HK-2 (cell line): ENCODE results near the gene VPS13C.

Experiments
- DNase-seq: peaks from one replicate; pipeline ENCODE4 v3.0.0-alpha.2; 2018; ENCODE audit not compliant: unreplicated experiment

Gene VPS13C

DNA sequence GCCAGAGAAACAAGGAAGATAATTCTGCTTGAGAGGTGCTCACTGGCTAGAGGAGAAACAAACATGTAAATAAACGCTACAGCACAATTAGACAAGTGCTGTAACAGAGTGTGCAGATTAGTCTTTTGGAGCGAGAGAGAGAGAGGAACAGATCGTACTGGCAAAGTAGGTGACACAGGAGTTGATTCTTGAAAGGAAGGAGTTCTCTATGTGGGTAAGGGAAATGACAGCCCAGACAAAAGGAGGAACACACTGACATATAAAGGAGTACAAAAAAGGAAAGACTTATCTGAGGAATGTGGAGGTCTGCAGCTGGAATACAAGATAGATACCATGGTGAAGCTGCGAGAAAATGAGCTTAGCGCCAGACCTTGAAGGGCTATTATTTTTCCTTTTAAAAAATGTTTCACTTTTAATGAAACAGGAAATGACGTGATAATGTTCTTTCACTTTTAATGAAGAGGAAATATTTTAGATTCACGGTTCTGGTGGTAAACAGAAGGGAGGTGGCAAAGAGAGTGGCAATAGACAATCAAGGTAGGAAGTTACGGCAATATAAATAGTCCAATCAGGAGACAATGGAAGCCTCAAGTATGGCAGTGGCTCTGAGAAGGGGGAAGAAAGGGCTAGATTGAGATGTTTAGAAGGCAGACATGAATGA is 202.9 kb downstream of the VPS13C start:
- no peak for DNase-seq

DNA sequence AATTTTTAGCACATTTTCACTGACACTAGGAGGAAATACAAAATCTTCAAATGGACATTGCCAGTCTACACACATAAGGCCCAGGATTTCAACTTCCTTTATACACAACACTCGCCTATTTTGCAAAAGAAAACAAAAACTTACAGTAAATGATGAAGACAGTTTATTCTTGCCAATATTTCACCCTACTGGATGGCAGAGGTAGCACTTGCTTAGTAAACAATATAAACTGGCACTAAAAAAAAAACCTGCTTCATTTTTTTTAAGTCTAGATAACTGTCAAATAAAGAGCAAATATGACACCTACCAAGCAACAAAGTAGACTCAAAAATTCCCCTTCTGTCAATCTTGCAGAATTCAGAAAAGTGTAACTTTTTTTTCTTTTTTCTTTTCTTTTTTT is 204.0 kb downstream of the VPS13C start:
- no peak for DNase-seq

DNA sequence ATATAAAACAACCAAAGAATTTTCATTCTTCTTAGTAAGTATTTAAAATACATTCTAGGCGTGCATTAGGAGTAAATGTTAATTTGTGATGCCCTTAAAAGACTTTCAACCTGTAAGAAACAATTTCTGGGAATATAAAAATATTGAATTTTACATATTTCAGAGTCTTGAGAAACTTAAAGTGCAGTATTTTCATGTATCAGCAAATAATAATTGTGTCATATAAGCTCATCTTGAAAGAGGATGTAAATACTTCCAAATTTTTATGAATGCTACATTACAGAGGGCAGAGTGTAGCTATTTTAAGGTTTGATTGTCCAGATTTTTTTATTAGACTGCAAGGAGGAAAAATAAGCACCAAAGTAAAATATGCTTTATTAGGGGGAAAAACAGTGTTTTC is 207.1 kb downstream of the VPS13C start:
- DNase-seq: no peak

DNA sequence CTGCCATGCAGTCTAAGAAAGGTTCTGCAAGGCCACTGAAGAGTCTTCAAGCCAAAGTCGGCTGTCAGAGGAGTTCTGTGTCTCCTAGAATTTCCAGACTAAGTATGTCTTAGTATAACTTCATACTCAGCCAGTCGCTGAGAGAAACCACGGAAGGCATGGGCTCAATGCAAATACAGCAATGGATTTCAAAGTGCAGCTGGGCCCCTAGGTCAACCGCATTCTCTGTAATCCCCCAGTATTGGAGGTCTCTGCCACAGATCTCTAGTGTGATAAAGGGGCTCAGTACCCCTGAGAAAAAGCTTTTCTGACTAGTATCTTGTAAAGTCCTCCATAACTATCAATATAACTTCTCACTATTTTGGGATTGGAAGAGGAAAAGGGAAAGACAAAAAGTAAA is 208.3 kb downstream of the VPS13C start:
- no peak for DNase-seq

DNA sequence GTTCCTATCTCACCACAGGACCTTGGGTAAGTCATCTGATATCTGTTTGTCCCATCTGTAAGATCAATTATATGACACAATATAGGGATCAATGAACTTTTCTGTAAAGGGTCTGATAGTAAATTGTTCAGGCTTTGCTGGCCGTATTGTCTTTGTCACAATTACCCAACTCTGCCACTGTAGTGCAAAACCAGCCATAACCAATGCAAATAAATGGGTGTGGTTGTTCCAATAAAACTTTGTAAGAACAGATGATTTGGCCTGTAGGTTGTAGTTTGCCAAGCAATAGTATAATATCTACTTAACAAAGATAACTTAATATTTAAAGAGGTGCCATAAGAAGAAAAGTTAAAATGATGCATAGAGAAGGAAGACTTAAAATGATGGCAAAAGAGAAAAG is 210.8 kb downstream of the VPS13C start:
- no peak for DNase-seq

DNA sequence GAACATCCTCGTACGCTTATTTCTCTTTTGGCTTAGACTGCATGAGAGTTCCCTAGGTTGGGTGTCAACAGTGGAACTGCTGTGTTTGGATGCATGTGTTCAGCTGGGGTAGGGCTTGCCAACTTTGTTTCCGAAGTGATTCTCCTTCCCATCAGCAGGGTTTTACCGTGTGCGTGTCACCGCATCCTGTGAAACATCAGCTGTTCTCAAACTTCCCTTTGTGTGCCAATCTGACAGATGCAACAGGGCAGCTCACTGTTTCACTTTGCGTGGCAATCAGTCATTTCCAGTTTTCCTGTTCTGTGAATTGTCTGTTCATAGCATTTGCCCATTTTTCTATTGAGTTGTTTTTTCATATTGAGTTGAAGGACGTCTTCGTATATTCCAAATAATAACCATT is 218.8 kb downstream of the VPS13C start:
- DNase-seq: no peak

DNA sequence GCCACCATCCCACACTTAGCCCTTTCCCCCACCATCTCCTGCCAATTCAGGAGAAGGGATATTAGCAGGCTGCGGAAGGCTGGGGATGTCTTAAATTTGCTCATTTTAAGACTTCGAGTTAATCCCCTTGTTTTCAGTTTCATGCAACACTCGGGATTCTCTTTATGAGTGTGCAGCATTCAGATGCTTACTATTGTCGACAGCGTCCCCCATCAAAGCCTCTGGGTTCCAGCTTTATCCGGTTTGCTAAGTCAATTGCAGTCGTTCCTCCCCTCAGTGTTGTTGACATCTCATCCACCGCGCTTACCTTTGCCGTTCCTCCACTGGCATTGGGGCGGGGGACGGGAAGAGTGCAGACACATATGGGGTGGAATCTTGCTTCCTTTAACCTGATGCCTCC is 220.2 kb downstream of the VPS13C start:
- DNase-seq: no peak

DNA sequence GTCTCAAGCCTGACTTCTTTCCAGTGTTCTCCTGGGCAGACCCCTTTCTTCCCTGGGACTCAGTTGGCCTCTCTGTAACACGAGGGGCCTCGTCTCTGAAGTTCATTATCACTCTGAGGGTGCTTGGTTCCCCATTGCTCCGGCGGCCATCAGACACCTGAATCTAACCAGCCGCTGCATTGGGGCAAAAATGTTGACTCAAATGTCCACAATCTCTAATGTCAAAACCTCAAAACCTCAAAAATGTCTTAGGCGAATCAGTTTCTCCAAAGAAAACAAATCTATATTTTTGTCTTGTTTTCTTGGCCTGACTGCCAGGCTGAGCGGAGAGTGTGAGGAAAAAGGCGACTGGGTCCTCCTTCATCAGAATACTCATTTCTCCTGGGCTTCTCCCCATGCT is 220.7 kb downstream of the VPS13C start:
- DNase-seq: no peak

DNA sequence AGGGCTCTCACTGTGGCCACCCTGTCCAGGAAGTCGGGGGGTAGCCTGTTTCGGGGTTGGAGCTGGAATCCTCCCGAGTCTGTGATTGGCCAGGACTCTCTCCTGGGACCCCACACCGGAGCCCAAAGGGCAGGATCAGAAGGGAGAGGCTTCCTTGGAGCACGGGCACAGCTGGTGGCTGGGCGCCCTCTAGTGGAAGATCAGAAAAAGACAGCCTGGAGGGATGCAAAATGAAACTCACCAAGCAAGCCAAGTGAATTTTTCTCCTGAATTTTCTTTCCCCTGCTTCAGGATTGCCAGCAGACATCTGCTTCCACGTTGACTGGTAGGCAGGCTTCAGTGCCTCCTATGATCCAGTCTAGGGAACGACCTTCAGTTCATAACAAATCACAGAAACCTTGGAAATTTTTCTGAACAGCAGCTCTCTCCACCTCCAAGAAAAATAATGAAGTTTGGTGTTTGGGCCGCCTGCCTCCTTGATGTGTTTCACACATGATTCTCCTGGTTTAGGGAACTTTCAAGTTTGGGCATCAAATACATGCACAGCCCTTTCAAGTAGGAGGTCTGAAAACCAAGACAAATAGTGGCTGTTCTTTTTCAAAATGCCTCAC is 224.6 kb downstream of the VPS13C start:
- peak; percentile 55 for DNase-seq

DNA sequence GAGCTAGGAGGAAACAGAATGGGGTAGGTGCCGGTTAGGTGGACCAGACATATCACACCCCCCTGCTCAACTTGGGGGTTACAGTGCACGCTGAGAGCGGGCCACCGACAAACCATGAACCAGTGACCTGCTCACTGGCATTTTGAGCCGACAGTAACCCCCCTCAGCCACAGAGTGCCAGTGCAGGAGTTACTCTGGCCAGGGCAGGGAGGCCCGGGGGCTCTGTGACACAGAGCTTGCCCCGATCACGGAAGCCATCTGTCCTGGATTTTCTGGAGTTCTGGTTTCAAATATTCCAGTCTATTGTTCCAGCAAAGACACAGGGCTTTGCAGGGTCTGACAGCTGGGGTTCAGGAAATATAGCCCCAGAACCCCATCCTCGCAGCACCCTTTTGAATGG is 225.2 kb downstream of the VPS13C start:
- no peak for DNase-seq

DNA sequence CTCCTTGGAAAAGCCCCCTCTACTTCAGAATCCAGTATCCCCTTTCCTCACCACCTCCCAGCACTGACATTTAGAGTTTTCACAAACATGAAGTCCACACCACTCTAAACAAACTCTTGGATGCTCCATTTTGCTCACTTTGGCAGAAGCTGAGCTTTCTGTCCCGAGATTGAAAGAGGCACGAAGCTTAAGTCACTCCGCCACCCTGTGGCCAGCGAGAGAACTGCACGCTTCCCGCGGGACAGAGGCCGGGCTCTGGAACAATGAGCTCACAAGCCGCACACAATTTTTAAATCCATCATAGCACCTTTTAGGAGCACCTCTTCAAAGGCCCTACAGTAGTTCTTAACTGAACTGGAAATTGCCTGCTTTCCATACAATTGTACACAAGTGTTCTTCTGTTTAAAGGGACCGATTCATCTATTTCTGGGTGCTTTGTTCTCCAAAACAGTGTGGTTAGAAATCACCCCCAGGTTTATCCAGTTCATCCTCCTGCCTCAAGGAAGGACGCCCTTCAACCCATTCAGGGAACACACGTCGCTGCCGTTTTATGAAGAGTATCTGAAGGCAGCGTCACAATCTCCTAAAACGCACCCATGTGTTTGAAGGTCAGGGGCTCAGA is 226.1 kb downstream of the VPS13C start:
- DNase-seq: peak; percentile 66

DNA sequence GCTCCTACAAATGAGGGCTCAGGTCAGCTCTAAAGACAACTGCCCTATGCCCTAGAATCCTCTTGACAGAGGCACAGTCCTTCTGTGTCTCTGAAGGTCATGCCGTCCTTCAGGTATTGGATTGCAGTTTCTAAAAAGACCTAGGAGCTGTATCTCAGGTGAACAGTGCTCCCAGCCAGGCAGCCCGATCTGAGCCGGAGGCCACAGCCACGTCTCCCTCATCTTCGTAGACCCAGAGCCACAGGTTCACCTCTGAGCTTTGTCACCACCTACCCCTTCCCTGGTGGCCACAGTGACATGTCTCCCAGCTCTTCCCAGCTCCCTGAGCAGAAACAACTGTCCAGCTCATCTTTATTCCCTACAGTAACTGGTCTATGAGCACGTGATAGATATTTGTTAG is 228.0 kb downstream of the VPS13C start:
- DNase-seq: no peak

DNA sequence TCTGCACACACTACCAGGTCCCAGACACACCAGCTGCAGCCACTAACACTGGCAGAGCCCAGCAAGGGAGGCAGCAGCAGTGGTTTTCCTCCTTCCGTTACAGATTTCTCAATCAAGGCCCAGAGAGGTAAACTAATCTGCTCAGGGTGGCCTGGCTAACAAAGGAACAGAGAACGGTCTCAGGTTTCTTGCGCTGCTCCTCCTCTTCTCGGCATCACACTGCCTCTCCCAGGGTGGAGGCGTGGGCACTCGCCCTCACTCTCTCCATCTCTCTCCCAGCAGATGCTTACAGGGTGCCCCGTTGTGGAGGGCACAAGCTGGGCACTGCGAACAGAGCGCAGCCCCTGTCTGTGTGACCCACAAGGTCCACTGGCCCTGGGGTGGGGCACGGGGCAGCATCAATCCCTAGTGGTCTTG is 228.7 kb downstream of the VPS13C start:
- DNase-seq: no peak

DNA sequence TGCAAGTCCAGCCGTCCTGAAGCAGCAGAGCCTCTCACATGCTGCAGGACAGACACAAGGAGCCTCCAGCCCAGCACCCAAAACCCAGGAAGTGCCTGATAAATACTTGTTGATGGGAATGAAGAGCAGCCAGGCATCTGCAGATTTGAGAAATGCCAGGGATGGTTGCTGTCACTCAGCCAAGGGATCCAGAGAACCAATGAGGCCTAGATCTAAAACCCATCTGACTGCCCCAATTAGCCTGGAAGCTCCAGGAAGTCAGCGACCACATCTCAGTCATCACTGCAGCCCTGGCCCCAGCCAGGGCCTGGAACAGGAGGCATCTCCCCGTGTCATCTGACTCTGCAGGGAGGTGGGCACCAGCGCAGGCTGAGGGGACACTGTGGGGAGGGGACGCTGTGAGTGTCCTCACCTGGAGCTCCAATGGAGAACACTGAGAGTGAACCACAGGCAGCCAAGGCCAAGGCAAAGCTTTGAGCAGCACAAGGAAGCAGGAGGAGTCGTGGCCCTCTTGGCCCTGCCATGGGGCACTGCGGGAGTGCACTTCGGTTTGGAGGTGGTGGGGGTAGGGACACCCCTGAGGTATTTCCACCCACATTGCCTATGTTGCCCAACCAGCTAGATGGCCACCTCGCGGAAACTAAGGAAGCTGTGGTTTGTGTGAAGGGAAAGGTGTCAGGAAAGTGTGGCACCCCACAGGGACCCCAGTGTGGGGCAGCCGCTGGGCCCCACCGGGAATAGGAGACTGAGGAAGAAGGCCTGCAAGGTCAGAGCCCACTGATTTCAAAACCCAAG is 229.5 kb downstream of the VPS13C start:
- no peak for DNase-seq

DNA sequence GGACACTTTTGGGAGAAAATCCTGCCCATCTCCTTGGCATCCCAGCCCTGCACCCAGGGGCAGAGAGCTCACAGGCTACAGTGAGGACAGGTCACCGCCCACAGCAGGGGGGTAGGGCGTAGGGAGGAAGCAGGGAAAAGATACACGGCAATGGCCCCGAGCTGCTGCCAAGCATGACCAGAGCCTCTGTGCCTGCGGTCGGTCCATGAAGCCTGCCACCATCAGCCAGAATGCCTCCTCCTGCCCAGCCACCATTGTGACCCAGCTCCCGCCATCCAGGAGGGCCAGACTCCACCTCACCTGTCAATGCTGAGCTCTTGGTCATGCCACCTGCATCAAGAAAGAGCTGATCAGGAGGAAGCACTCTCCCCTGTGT is 230.7 kb downstream of the VPS13C start:
- no peak for DNase-seq

DNA sequence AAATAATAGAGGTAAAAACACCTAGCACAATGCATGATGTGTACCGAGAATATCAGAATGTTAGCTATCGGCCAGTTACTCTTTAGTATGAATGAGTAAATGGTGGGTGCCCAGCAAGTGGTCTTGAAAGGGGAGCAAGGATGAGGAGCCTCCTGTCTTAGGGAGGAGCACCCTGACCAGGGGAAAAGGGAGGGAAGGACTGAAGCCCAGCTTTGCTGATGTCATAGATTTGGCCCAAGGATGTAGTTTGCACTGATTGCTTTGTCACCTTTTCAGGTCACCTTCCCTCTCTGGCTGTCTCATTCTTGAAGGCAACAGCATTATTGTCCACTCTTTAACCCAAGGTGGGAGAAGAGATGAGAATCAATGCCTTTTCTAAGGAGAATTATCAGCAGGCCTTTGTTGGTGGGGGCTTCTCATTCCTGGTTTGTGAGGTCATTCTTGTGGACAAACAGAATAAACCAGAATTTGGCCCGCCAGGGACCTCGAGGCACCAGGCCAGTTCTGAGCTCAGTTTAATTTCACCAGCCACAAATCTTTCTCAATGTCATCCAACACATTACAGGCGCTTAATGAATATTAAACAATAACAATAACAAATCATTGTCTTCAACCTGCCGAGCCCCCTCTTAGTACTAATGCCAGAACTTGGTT is 231.3 kb downstream of the VPS13C start:
- DNase-seq: no peak

DNA sequence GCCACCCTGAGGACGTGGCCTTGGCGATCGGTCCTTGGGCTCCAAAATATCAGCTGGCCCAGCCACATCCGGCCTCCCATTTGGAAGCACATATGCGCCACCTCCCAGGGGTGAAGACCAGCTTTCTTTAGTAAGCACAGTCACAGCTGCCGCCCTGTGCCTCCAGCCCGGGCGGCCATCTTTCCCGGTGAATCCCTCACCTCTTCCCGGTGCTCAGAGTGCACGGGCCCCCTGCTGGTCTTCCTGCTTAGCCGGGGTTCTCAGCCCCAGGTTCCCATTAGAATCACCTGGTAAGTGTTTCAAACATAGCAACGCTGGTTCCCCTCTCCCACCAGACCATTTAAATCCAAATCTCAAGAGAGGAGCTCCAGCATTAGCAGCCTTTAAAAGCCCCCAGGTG is 232.2 kb downstream of the VPS13C start:
- no peak for DNase-seq

DNA sequence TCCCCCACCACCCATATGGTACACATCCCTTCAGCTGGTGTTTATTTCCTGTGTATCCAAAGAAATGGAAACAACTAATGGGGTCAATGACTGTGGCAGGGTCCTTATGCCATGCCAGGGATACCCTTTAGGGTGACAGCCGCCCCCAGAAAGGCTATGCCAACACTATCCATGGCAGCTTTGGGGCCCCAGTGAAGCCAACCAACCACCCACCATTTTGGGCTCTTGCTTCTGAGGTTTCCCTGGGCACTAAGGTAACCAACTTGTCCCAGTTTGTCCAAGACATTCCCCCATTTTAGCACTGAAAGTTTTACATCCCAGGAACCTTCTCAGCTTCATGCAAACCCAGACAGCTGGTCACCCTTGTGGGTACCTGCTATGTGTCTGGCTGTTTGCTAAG is 233.1 kb downstream of the VPS13C start:
- no peak for DNase-seq

DNA sequence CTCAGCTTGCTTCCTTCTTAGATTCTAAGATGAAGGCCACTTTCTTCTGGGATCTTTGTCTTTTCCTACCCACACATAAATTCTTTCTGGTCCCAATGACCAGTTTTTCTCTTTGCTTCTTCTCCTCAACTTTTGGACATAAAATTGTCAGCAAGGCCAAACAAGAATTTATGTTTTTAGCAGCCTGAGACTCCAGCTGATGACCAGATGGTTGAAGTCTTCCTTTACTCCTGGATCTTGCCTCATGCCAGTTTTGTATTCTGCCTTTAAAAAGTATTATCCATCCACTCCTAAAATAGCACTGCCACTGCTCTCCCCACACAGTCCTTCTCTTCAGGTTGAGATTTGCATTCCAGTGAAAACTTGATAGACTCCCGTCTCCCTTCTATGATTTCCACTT is 236.0 kb downstream of the VPS13C start:
- DNase-seq: no peak

DNA sequence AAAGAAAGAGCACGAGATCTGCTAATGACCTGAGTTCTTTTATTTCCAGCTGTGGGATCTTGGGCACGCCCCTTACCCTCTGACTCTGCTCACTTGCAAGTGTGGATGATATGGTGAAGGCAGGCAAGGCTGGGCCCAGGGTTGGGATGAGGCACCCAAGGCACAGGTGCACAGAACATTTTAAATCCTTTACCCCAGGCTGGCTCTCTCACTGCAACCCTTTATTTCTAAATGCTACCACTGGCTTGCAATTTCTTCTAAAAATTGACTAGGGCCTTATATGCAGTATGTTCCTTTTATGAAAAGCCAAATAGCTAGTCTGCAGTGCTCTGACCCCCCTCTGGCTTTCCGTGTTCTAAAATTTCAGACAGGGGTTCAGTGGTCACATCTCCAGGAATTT is 237.7 kb downstream of the VPS13C start:
- no peak for DNase-seq

DNA sequence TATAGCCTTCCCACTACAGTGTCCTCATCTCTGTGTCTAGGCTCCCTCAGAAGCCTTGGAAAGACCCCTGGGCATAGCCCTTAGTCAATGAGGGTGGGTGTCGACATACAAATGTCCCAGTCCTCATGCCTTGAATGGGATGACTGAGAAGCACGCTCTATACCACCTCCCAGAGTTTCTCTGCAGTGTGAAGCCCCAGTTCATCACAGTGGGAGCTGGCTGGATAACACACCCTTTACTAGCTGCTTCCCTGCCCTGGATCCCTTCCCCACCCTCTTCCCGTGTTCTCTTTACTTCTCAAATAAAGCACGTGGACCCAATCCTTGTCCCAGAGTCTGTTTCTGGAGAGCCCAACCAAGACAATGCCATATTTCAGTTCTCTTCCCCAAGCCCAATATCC is 239.3 kb downstream of the VPS13C start:
- no peak for DNase-seq

DNA sequence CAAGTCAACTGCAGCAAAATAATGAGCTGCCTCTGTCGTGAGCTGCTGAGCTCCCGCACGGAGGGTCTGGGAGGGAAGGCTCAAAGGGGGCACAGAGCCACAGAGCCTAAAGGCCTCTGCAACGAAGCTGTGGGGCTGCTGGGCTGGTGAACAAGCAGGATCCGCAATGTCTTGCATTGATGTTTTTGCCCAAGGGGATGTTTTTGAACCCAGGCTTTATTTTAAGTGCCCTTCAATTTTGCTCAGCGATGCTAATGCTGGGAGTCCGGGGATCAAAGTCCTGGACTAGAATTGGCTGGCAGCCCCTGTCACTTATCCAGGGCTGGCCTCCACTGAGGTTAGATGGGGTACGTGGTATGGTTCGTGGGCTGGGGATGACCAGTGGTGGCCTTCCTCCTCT is 240.0 kb downstream of the VPS13C start:
- DNase-seq: no peak
